ENCODE results near the gene CHSY1.
"Not testable (repeated sequence)": the region's sequence is repeated elsewhere in the genome, so short reads cannot be mapped to it uniquely, and the experiment has no call there.

Gene CHSY1

GRCh38 chr15:101225658-101226057 lies 26.2 kb downstream of the CHSY1 start:
- Histone ChIP-seq H3K27me3 (ENCODE audit: control insufficient read depth in 2 of 2, insufficient read depth in 2 of 2, low read length in 2 of 2) (no peaks in the 10 kb centered on the region), H3K36me3 (ENCODE audit: control insufficient read depth in 2 of 2, insufficient read depth in 2 of 2, low read length in 2 of 2) (no peaks in the 10 kb centered on the region), H3K27ac (ENCODE audit: low read depth in 2 of 2, low read length in 2 of 2) (no peak overlapping the region), H3K9ac (ENCODE audit: low read depth in 1 of 2, low read length in 2 of 2) (no peak overlapping the region), H3K9me3 (ENCODE audit: control insufficient read depth in 2 of 2, low read length in 2 of 2) (no peaks in the 10 kb centered on the region), H3K4me1 (ENCODE audit: control insufficient read depth in 2 of 2, insufficient read depth in 2 of 2, low read length in 2 of 2) (peaks cover 3% of the 10 kb centered on the region in 2 donors), H3K4me3 (ENCODE audit: low read length in 2 of 2) (no peak overlapping the region)

- Histone ChIP-seq H3K36me3 (ENCODE audit: control insufficient read depth in 2 of 2, insufficient read depth in 2 of 2, low read length in 2 of 2) (no peaks in the 10 kb centered on the region), H3K9me3 (ENCODE audit: control insufficient read depth in 2 of 2, low read length in 2 of 2) (no peaks in the 10 kb centered on the region), H3K4me3 (ENCODE audit: low read length in 2 of 2) (no peak overlapping the region), H3K27ac (ENCODE audit: low read depth in 2 of 2, low read length in 2 of 2) (no peak overlapping the region), H3K4me1 (ENCODE audit: control insufficient read depth in 2 of 2, insufficient read depth in 2 of 2, low read length in 2 of 2) (peaks cover 3 to 6% of the 10 kb centered on the region in 2 donors), H3K9ac (ENCODE audit: low read depth in 1 of 2, low read length in 2 of 2) (no peak overlapping the region), H3K27me3 (ENCODE audit: control insufficient read depth in 2 of 2, insufficient read depth in 2 of 2, low read length in 2 of 2) (no peaks in the 10 kb centered on the region)
Observed at GRCh38 chr15:101221902-101222301, 29.9 kb downstream of the CHSY1 start.

GRCh38 chr15:101220060-101220459 lies 31.8 kb downstream of the CHSY1 start:
- H3K9ac ChIP-seq (ENCODE audit: low read depth in 1 of 2, low read length in 2 of 2): no peak overlapping the region
- H3K4me1 ChIP-seq (ENCODE audit: control insufficient read depth in 2 of 2, insufficient read depth in 2 of 2, low read length in 2 of 2): peaks cover 3 to 6% of the 10 kb centered on the region in 2 donors
- no peaks in the 10 kb centered on the region for H3K36me3 ChIP-seq (ENCODE audit: control insufficient read depth in 2 of 2, insufficient read depth in 2 of 2, low read length in 2 of 2)
- no peak overlapping the region for H3K27ac ChIP-seq (ENCODE audit: low read depth in 2 of 2, low read length in 2 of 2)
- H3K9me3 ChIP-seq (ENCODE audit: control insufficient read depth in 2 of 2, low read length in 2 of 2): no peaks in the 10 kb centered on the region
- no peak overlapping the region for H3K4me3 ChIP-seq (ENCODE audit: low read length in 2 of 2)
- no peaks in the 10 kb centered on the region for H3K27me3 ChIP-seq (ENCODE audit: control insufficient read depth in 2 of 2, insufficient read depth in 2 of 2, low read length in 2 of 2)

- no peaks in the 10 kb centered on the region for H3K9me3 ChIP-seq (ENCODE audit: control insufficient read depth in 2 of 2, low read length in 2 of 2)
- H3K36me3 ChIP-seq (ENCODE audit: control insufficient read depth in 2 of 2, insufficient read depth in 2 of 2, low read length in 2 of 2): peaks cover 0 to under 1% of the 10 kb centered on the region in 2 donors
- no peaks in the 10 kb centered on the region for H3K27me3 ChIP-seq (ENCODE audit: control insufficient read depth in 2 of 2, insufficient read depth in 2 of 2, low read length in 2 of 2)
- no peak overlapping the region for H3K4me3 ChIP-seq (ENCODE audit: low read length in 2 of 2)
- peaks cover 0 to 6% of the 10 kb centered on the region in 2 donors for H3K4me1 ChIP-seq (ENCODE audit: control insufficient read depth in 2 of 2, insufficient read depth in 2 of 2, low read length in 2 of 2)
- no peak overlapping the region for H3K9ac ChIP-seq (ENCODE audit: low read depth in 1 of 2, low read length in 2 of 2)
- no peak overlapping the region for H3K27ac ChIP-seq (ENCODE audit: low read depth in 2 of 2, low read length in 2 of 2)
Observed at GRCh38 chr15:101219441-101219840, 32.4 kb downstream of the CHSY1 start.

GRCh38 chr15:101217446-101217845 lies 34.4 kb downstream of the CHSY1 start:
- H3K4me3 ChIP-seq (ENCODE audit: low read length in 2 of 2): no peak overlapping the region
- no peaks in the 10 kb centered on the region for H3K27me3 ChIP-seq (ENCODE audit: control insufficient read depth in 2 of 2, insufficient read depth in 2 of 2, low read length in 2 of 2)
- peaks cover 3 to 6% of the 10 kb centered on the region in 2 donors for H3K36me3 ChIP-seq (ENCODE audit: control insufficient read depth in 2 of 2, insufficient read depth in 2 of 2, low read length in 2 of 2)
- H3K27ac ChIP-seq (ENCODE audit: low read depth in 2 of 2, low read length in 2 of 2): no peak overlapping the region
- H3K9me3 ChIP-seq (ENCODE audit: control insufficient read depth in 2 of 2, low read length in 2 of 2): no peaks in the 10 kb centered on the region
- no peak overlapping the region for H3K9ac ChIP-seq (ENCODE audit: low read depth in 1 of 2, low read length in 2 of 2)
- peaks cover 0 to 6% of the 10 kb centered on the region in 2 donors for H3K4me1 ChIP-seq (ENCODE audit: control insufficient read depth in 2 of 2, insufficient read depth in 2 of 2, low read length in 2 of 2)

- Histone ChIP-seq H3K9ac (ENCODE audit: low read depth in 1 of 2, low read length in 2 of 2) (no peak overlapping the region), H3K9me3 (ENCODE audit: control insufficient read depth in 2 of 2, low read length in 2 of 2) (no peaks in the 10 kb centered on the region), H3K27me3 (ENCODE audit: control insufficient read depth in 2 of 2, insufficient read depth in 2 of 2, low read length in 2 of 2) (no peaks in the 10 kb centered on the region), H3K4me3 (ENCODE audit: low read length in 2 of 2) (no peak overlapping the region), H3K36me3 (ENCODE audit: control insufficient read depth in 2 of 2, insufficient read depth in 2 of 2, low read length in 2 of 2) (peaks cover 3 to 6% of the 10 kb centered on the region in 2 donors), H3K4me1 (ENCODE audit: control insufficient read depth in 2 of 2, insufficient read depth in 2 of 2, low read length in 2 of 2) (peaks cover 0 to 3% of the 10 kb centered on the region in 2 donors), H3K27ac (ENCODE audit: low read depth in 2 of 2, low read length in 2 of 2) (no peak overlapping the region)
Observed at GRCh38 chr15:101216100-101216499, 35.7 kb downstream of the CHSY1 start.

- Histone ChIP-seq H3K27me3 (ENCODE audit: control insufficient read depth in 2 of 2, insufficient read depth in 2 of 2, low read length in 2 of 2) (no peaks in the 10 kb centered on the region), H3K9me3 (ENCODE audit: control insufficient read depth in 2 of 2, low read length in 2 of 2) (no peaks in the 10 kb centered on the region), H3K9ac (ENCODE audit: low read depth in 1 of 2, low read length in 2 of 2) (no peak overlapping the region), H3K27ac (ENCODE audit: low read depth in 2 of 2, low read length in 2 of 2) (no peak overlapping the region), H3K4me1 (ENCODE audit: control insufficient read depth in 2 of 2, insufficient read depth in 2 of 2, low read length in 2 of 2) (peaks cover 2 to 3% of the 10 kb centered on the region in 2 donors), H3K4me3 (ENCODE audit: low read length in 2 of 2) (no peak overlapping the region), H3K36me3 (ENCODE audit: control insufficient read depth in 2 of 2, insufficient read depth in 2 of 2, low read length in 2 of 2) (peaks cover 3 to 6% of the 10 kb centered on the region in 2 donors)
Observed at GRCh38 chr15:101215681-101216080, 36.2 kb downstream of the CHSY1 start.

GRCh38 chr15:101214435-101215097 lies 37.3 kb downstream of the CHSY1 start:
- not testable (repeated sequence) for H3K36me3 ChIP-seq (ENCODE audit: control insufficient read depth in 2 of 2, insufficient read depth in 2 of 2, low read length in 2 of 2); H3K9ac ChIP-seq (ENCODE audit: low read depth in 1 of 2, low read length in 2 of 2); H3K9me3 ChIP-seq (ENCODE audit: control insufficient read depth in 2 of 2, low read length in 2 of 2); H3K4me1 ChIP-seq (ENCODE audit: control insufficient read depth in 2 of 2, insufficient read depth in 2 of 2, low read length in 2 of 2); H3K27me3 ChIP-seq (ENCODE audit: control insufficient read depth in 2 of 2, insufficient read depth in 2 of 2, low read length in 2 of 2); H3K4me3 ChIP-seq (ENCODE audit: low read length in 2 of 2); H3K27ac ChIP-seq (ENCODE audit: low read depth in 2 of 2, low read length in 2 of 2)

- Histone ChIP-seq H3K4me3 (ENCODE audit: low read length in 2 of 2) (no peak overlapping the region), H3K9ac (ENCODE audit: low read depth in 1 of 2, low read length in 2 of 2) (no peak overlapping the region), H3K36me3 (ENCODE audit: control insufficient read depth in 2 of 2, insufficient read depth in 2 of 2, low read length in 2 of 2) (peaks cover 3 to 6% of the 10 kb centered on the region in 2 donors), H3K27me3 (ENCODE audit: control insufficient read depth in 2 of 2, insufficient read depth in 2 of 2, low read length in 2 of 2) (no peaks in the 10 kb centered on the region), H3K27ac (ENCODE audit: low read depth in 2 of 2, low read length in 2 of 2) (no peak overlapping the region), H3K9me3 (ENCODE audit: control insufficient read depth in 2 of 2, low read length in 2 of 2) (no peaks in the 10 kb centered on the region), H3K4me1 (ENCODE audit: control insufficient read depth in 2 of 2, insufficient read depth in 2 of 2, low read length in 2 of 2) (peaks cover 2 to 5% of the 10 kb centered on the region in 2 donors)
Observed at GRCh38 chr15:101213570-101213969, 38.3 kb downstream of the CHSY1 start.

- Histone ChIP-seq H3K27me3 (ENCODE audit: control insufficient read depth in 2 of 2, insufficient read depth in 2 of 2, low read length in 2 of 2) (no peaks in the 10 kb centered on the region), H3K4me1 (ENCODE audit: control insufficient read depth in 2 of 2, insufficient read depth in 2 of 2, low read length in 2 of 2) (peaks cover 2 to 5% of the 10 kb centered on the region in 2 donors), H3K9me3 (ENCODE audit: control insufficient read depth in 2 of 2, low read length in 2 of 2) (no peaks in the 10 kb centered on the region), H3K9ac (ENCODE audit: low read depth in 1 of 2, low read length in 2 of 2) (no peak overlapping the region), H3K36me3 (ENCODE audit: control insufficient read depth in 2 of 2, insufficient read depth in 2 of 2, low read length in 2 of 2) (peaks cover 3 to 6% of the 10 kb centered on the region in 2 donors), H3K27ac (ENCODE audit: low read depth in 2 of 2, low read length in 2 of 2) (no peak overlapping the region), H3K4me3 (ENCODE audit: low read length in 2 of 2) (no peak overlapping the region)
Observed at GRCh38 chr15:101213147-101213546, 38.7 kb downstream of the CHSY1 start.
